ENCODE results near the gene UGT2A2. TPM values are rescaled to one million over a fixed set of nuclear protein-coding genes. Genes with fewer than 3 reads are reported as not detected.

UGT2A2 gene
- total RNA-seq, 1 experiment from 2014 or later: not detected

GRCh38 chr4:69610484-69610883, 29.0 kb downstream of the UGT2A2 start:
- CTCF ChIA-PET: no interaction called here
- TF ChIP-seq EZH2 (IDR thresholded peaks at IDR 0.05; ENCODE audit: borderline replicate concordance, low read depth, low read length, poor library complexity, severe bottlenecking) (no peak), CTCF (conservative IDR thresholded peaks at IDR 0.05; ENCODE audit: low read depth, low read length) (no peak)
- POLR2A ChIA-PET (ENCODE audit: low non-redundant PET): no interaction called here
- no peak overlapping the region for H3K27ac ChIP-seq (ENCODE audit: low read depth, low read length, poor library complexity, severe bottlenecking)
- no peak for DNase-seq (ENCODE audit: low spot score)
- no TSS peak for BruUV-seq (replicated peaks)
- no peaks in the 10 kb centered on the region for H3K27me3 ChIP-seq (replicated peaks; ENCODE audit: insufficient read depth, low read depth, low read length, poor library complexity)
- no peaks in the 10 kb centered on the region for H3K36me3 ChIP-seq (ENCODE audit: insufficient read depth, low read length, poor library complexity, severe bottlenecking)
- no peaks in the 10 kb centered on the region for H3K4me1 ChIP-seq (ENCODE audit: insufficient read depth, low read length, poor library complexity, severe bottlenecking)
- no peak overlapping the region for H3K4me3 ChIP-seq (ENCODE audit: low read depth, low read length, poor library complexity, severe bottlenecking)
- intact Hi-C loops (cut with micrococcal nuclease; ENCODE audit: unreplicated experiment): loop anchor here (10.0 kb wide), 1 partner anchor 1336 kb away; no protein-coding TSS in a partner anchor
- H3K9me3 ChIP-seq (ENCODE audit: low read depth, low read length, poor library complexity, severe bottlenecking): no peaks in the 10 kb centered on the region

GRCh38 chr4:69601065-69601464, 38.4 kb downstream of the UGT2A2 start:
- Histone ChIP-seq H3K4me1 (ENCODE audit: insufficient read depth, low read length, poor library complexity, severe bottlenecking) (no peaks in the 10 kb centered on the region), H3K9me3 (ENCODE audit: low read depth, low read length, poor library complexity, severe bottlenecking) (no peaks in the 10 kb centered on the region), H3K27me3 (replicated peaks; ENCODE audit: insufficient read depth, low read depth, low read length, poor library complexity) (no peaks in the 10 kb centered on the region), H3K27ac (ENCODE audit: low read depth, low read length, poor library complexity, severe bottlenecking) (no peak overlapping the region), H3K4me3 (ENCODE audit: low read depth, low read length, poor library complexity, severe bottlenecking) (no peak overlapping the region), H3K36me3 (ENCODE audit: insufficient read depth, low read length, poor library complexity, severe bottlenecking) (no peaks in the 10 kb centered on the region)
- POLR2A ChIA-PET (ENCODE audit: low non-redundant PET): no interaction called here
- no peak for DNase-seq (ENCODE audit: low spot score)
- intact Hi-C loops (cut with micrococcal nuclease; ENCODE audit: unreplicated experiment): no loop called here
- CTCF ChIA-PET: no interaction called here
- TF ChIP-seq EZH2 (IDR thresholded peaks at IDR 0.05; ENCODE audit: borderline replicate concordance, low read depth, low read length, poor library complexity, severe bottlenecking) (no peak), CTCF (conservative IDR thresholded peaks at IDR 0.05; ENCODE audit: low read depth, low read length) (no peak)
- BruUV-seq (replicated peaks): no TSS peak

- H3K4me1 ChIP-seq (ENCODE audit: insufficient read depth, low read length, poor library complexity, severe bottlenecking): no peaks in the 10 kb centered on the region
- intact Hi-C loops (cut with micrococcal nuclease; ENCODE audit: unreplicated experiment): no loop called here
- no peak for DNase-seq (ENCODE audit: low spot score)
- CTCF ChIA-PET: no interaction called here
- H3K36me3 ChIP-seq (ENCODE audit: insufficient read depth, low read length, poor library complexity, severe bottlenecking): no peaks in the 10 kb centered on the region
- no TSS peak for BruUV-seq (replicated peaks)
- no peak overlapping the region for H3K4me3 ChIP-seq (ENCODE audit: low read depth, low read length, poor library complexity, severe bottlenecking)
- no peaks in the 10 kb centered on the region for H3K27me3 ChIP-seq (replicated peaks; ENCODE audit: insufficient read depth, low read depth, low read length, poor library complexity)
- no peak for TF ChIP-seq CTCF (conservative IDR thresholded peaks at IDR 0.05; ENCODE audit: low read depth, low read length)
- TF ChIP-seq EZH2 (IDR thresholded peaks at IDR 0.05; ENCODE audit: borderline replicate concordance, low read depth, low read length, poor library complexity, severe bottlenecking): no peak
- no peak overlapping the region for H3K27ac ChIP-seq (ENCODE audit: low read depth, low read length, poor library complexity, severe bottlenecking)
- POLR2A ChIA-PET (ENCODE audit: low non-redundant PET): no interaction called here
- H3K9me3 ChIP-seq (ENCODE audit: low read depth, low read length, poor library complexity, severe bottlenecking): no peaks in the 10 kb centered on the region
Observed at GRCh38 chr4:69600013-69600412, 39.4 kb downstream of the UGT2A2 start.
